Glomerular endothelial cell (primary cell): ENCODE measurements around the gene PTPRF. TPM values are rescaled to one million over a fixed set of nuclear protein-coding genes. Genes with fewer than 3 reads are reported as not detected.
"Not testable (repeated sequence)": the region's sequence is repeated elsewhere in the genome, so short reads cannot be mapped to it uniquely, and the experiment has no call there.

Experiments used
- DNase-seq: peaks from one replicate; pipeline ENCODE4 v3.0.0-alpha.2; 2011; ENCODE audit warnings: low read depth, low spot score; ENCODE audit errors: extremely low read depth
- total RNA-seq: library from RNA; depleted of rRNA; stranded (reverse); fragments of >200 nt; gene quantifications from 2 replicates; pipeline ENCODE4 v1.2.3, GENCODE V29; 2015

The PTPRF gene
- total RNA-seq: 262 and 345 TPM in 2 replicates

DNA sequence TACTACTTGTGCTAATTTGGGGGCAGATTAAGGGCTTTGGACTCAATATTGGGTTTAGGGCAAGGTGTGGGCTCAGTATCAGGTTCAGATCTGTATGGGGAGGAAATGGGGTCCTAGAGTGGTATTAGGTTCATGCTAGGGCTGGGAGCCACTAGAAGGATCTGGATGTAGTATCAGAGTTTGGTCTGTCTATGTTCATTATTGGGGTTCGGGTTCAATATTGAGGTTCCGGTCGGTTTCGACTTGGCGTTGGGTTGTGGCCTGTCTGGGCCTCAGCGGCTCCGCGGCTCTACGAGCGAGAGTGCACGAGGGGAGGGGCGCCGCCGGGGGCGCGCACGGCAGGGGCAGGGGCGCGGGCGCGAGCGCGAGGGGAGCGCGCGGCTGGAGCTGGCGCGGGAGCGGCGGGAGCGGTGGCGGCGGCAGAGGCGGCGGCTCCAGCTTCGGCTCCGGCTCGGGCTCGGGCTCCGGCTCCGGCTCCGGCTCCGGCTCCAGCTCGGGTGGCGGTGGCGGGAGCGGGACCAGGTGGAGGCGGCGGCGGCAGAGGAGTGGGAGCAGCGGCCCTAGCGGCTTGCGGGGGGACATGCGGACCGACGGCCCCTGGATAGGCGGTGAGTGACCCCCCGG is at the start of gene PTPRF:
PTPRF (plus strand) TSS at position 401 of the 624 bp plus-strand sequence. CDS start 14,193 bp downstream, outside the sequence.
- DNase-seq: no peak

DNA sequence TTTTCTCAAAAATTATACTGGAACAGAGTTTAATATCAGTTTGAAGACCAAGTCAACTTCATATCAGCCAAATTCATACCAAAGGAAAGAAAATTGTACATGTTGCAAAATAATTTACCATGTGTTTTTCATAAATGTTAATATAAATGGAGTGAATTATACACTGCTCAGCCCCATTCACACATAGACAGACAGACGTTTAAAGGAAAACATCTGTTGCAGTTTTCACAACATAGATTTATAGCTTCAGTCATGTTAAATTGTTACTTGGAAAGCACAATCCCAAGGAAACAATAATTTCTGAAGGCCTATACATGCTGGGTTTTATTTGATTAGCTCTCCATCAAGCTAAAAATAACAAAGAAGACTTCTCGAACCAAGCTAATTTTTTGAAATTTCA is 49.2 kb upstream of the PTPRF start:
- no peak for DNase-seq

DNA sequence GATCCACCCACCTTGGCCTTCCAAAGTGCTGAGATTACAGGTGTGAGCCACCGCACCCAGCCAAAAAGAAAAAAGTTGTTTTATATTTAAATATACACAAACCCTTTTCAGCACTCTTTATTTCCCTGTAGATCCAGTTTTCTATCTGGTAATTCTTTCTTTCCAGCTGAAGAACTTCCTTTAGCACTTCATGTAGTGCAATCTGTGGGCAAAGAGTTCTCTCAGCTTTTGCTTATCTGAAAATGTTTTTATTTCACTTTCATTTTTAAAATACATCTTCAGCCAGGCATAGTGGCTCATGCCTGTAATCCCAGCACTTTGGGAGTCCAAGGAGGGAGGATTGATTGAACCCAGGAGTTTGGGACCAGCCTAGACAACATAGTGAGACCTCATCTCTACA is 48.5 kb upstream of the PTPRF start:
- DNase-seq: no peak

DNA sequence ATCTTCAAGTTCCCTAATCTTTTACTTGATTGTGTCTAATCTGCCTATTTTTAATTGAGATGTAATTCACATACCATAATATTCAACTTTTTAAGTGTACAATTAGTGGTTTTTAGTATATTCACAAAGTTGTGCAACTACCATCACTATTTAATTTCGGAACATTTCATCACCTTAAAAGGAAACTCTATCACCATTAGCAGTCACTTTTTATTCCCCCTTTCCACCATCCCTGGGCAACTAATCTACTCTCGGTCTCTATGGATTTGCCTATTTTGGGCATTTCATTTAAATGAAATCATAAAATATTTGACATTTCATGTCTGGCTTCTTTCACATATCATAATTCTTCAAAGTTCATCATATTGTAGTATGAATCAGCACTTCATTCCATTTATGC is 46.3 kb upstream of the PTPRF start:
- no peak for DNase-seq

DNA sequence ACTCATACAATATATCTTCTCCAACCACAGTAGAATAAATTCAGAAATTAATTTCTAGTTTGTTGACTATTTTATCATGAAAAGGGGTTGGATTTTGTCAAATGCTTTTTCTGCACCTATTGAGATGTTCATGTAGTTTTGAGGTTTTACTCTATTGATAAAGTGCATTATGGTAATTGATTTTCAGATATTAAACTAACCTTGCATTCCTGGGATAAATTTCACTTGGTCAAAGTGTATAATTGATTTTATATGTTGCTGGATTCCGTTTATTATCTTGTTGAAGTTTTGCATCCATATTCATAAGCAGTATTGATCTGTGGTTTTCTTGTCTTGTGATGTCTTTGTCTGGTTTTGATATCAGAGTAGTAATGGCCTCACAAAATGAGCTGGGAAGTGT is 42.5 kb upstream of the PTPRF start:
- no peak for DNase-seq

DNA sequence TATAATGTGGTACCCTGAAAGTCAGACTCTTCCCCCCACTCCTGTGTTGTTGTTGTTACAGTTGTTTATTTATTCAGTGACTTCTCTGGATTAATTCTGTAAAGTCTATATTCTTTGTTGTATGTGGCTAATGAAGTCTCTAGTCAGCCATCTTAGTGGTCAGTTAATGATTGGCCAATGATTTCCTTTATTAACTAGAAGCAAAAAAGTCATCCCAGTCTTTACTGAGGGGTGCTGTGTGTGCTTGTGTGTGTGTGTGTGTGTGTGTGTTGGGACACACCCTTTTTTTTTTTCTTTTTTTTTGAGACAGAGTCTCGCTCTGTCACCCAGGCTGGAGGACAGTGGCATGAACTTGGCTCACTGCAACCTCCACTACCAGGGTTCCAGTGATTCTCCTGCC is 39.6 kb upstream of the PTPRF start:
- DNase-seq: no peak

DNA sequence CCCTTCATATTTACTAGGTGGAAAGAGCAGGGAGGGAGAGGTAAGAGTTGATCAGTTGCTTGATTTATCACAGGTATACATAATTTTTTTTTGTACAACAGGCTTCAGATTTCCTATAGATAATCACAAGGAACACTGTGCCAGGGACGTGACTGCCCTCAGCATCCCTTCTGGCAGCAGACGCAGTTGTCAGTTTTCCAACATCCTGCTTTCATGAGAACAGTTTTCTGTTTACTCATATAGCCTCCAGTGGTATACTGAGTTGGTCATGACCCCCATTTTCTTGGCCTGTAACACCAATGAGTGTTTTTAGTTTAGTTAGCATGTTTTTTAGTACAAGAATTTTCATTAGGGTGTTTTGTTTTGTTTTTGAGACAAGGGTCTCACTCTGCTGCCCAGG is 37.9 kb upstream of the PTPRF start:
- no peak for DNase-seq

DNA sequence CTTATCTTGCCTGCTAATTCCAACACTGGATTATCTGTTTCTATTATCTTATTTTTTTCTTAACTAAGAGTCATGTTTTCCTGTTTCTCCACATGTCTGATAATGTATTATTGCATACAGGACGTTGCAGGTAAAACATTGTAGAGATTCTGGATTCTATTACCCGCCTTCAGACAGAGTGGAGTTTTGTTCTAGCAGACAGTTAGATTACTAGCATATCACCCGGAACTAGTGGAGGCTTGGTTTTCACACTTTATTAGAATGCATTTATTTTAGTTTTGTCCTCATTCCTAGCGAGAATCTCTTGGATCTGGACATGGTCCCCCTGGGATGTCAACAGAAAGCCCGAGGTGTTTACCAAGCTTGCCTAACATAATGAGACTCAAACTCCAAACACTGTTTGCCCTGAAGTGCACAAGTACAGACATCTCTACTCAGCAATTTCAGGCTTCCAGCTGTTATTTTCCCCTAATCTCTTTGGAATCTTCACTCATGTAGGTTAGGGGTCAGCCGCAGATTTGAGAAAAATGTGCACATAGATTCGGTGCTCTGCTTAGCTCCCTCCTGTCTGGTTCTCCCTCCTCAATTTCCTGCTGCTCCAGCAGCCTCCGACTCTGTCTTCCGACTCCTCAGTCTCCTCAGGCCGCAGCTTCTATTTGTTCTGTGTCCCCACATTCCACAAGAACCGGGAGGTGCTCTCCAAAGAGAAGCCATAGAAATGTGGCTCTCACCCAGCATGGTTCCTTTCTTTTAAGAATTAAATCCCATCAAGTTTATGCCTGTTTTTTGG is 36.8 kb upstream of the PTPRF start:
- DNase-seq: no peak

DNA sequence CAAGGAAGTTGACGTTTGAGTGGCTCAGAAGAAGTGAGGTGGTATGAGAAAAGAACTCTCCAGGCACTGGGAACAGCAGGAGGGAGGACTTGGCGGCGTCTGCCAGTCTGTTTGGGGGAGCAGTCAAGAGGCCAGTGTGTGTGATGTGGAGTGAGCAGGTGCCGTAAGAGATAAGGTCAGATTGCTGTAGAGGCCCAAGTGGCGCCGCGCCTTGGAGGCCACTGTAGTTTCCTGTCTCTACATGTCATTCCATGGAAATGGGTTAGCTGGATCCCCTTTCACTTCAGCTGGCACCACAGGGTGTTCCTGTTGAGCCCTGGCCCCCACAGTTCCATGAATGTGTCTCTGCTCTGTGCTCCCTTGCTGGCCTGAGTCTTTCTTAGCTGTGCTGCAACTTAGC is 35.5 kb upstream of the PTPRF start:
- no peak for DNase-seq

DNA sequence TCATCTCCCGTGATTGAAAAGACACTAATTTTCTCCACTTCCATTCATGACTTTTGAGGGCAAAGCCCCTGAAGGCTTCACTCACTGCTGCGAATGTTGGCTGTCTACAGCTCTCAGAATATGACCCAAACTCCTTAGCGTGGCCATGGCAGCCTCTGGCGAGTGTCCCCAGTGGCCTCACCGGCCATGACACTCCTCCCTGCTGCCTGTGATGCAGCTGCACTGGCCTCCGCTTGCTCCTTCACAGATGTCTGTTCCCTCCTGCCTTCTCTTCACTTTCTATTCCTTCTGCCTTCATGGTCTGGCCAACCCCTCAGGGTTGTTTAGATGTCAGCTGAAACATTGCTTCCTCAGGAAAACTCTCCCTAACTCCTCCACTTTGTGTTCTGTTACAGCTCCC is 30.8 kb upstream of the PTPRF start:
- DNase-seq: no peak

DNA sequence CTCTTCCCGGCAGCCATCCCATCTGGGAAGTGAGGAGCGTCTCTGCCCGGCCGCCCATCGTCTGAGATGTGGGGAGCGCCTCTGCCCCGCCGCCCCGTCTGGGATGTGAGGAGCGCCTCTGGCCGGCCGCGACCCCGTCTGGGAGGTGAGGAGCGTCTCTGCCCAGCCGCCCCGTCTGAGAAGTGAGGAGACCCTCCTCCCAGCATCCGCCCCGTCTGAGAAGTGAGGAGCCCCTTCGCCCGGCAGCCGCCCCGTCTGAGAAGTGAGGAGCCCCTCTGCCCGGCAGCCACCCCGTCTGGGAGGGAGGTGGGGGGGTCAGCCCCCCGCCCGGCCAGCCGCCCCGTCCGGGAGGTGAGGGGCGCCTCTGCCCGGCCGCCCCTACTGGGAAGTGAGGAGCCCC is 28.9 kb upstream of the PTPRF start:
- not testable (repeated sequence) for DNase-seq

DNA sequence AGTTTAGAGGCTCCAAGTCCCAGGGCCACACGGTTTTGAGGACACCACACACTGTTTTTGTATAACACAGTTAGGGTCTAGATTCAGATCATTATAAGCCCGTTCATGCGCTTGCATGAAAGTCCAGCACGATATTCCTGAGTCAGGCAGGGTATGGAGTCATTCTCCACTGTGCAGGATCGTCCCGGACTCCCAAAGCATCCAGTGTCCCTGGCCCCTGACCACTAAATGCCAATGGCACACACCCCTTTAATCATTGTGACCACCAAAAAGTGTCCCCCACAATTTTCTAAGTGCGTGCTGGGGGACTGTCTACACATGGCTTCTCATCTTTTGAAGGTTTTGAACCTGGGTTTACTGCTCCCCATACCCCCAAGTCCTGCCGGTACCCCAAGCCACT is 27.1 kb upstream of the PTPRF start:
- no peak for DNase-seq

DNA sequence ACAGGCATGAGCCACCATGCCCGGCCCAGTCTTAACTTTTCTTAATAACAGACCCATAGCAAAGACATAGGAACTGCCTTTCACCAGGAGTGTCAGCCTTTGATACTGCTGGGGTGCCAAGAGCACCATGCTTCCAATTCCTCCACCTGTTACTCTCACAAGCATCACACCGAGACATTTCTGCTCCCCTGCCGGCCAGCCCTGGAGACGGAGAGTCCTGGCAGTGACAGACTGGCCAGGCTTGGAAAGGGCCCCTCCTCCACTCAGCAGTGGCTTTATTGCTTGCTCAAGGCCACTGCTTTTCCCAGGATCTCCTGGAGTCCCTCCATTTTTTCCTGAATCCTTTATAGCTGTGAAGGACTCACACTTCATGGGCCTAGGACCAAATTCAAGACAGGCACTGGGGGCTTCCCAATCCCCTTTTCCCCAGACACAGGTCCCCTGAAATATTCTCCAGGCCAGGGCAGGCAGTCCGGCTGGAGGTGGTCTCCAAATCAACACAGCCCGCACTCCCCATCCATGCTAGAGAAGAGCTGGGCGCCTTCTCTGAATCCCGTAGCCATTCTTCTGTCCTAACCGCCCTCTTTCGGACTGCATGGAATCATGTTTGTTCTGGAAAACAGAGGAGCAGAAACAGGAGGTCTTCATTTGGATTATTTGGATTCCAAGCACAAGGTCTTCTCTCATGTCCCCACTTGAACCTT is 25.5 kb upstream of the PTPRF start:
- DNase-seq: no peak

DNA sequence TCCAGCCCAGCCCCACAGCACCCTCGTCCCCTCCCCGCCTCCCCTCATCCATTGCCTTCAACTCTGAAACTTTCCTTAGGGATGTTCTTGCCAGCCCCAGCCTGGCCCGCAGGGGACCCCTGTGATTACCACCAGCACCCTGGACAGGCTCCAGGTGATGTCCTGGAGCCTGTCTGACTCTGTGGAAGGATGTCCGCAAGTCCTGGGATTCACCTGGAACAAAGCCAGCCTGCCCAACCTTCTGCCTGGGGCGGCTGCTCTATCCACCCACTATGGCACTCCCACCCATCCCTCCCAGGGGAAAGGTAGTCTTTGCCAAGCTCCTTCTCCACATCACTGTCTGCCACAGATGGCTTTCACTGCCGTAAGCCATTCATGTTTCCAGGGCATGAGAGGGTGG is 24.4 kb upstream of the PTPRF start:
- DNase-seq: no peak

DNA sequence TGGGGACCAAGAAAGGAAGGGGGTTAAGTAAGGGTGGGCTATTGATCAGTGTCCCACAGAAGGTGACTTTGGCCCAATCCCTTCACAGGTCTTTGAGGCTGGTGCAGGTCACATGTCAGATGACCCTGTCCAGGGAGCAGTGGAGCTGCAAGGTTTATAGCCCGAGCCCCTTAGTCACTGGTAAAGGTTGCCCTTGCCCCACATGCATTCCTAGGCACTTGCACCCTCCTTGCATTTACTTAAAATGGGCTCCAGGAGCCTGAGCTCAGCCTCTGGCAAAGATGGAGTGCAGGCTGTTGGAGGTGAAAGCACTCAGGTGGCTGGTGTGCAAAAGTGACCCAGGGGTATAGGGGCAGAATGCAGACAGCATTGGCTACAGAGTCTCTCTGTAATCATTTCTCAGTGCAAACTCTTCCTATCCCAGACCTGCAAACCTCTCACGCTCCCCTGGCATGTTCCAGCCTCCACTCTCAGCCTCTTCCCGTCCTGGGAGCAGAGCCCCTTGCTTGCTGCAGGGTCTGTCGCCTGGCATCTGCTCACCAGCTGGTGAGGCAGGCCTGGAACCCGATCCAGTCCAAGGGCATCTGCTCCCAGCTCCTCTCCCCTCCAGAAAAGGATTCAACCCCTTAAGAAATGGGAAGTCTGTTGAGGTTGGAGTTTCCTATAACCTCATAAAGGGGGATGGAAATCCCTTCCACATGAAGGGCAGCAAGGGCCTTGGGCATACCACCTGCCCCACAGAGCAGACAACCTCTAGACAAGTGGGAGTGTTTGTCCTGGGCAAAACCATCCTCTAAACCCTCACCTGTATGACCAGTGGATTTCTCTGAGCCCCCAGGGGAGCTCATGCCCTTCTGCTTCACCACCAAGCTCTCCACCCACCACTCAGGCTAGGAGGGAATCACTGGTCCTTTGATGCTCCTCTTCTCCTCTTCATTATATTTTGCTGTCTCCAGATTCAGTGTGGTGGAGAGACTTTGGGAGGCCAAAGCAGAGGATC is 23.1 kb upstream of the PTPRF start:
- no peak for DNase-seq

DNA sequence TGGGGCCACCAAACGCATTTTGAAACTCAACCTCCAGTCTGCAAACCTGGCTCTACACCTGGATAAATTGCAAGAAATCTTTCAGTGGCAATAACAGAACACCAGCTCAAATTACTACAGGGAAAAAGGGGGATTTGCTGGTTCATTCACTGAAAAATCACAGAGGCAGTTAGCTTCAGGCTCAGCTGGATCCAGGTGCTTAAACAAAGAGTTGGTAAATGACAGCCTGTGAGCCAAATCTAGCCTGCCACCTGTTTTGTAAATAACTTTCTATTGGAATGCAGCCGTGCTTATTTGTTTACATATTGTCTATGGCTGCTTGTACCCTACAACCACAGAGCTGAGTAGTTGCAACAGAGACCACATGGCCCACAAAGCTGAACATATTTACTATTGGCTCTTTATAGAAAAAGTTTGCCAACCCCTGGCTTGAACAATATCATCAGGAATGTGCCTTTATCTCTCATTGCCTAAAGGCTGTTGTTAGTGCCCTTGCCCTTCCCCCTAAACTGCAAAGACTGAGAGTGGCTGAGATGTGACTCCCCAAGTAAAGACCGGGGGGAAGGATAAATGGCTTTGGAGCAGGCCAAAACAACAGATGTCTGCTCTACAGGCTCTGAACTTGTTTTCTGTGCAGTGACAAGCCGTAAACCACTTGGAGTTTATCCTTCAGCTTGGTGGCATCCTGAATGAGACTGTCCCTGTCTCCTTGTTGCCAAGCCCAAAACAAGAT is 21.5 kb upstream of the PTPRF start:
- no peak for DNase-seq

DNA sequence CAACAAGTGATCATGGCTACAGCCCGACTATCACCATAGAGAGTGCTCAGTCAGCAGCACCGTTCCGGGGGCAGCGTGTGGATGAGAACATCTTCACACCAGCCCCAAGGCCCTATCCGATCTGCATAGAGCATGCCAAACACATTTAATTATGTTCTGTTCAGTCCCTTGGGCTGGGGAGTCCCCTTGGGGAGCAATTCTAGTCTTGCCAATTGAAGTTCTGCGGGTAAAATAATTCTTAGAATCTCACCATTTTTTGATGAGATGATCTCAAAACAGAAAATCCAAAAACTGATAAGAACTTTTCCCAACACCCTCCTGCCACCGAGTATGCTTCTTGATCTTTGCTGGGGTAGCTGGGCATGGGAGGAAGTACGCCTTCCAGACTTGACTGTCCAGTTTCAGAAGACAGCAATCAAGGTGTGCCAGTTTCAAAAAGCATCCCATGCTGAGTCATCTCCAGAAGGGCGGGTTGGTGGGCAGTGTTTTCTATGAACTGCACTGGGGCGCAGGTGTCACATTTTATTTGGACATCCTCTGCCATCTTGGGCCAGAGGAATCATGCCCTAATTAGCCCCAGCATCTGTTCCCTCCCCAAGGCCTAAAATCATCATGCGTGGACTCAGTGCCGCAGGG is 20.8 kb upstream of the PTPRF start:
- DNase-seq: no peak

DNA sequence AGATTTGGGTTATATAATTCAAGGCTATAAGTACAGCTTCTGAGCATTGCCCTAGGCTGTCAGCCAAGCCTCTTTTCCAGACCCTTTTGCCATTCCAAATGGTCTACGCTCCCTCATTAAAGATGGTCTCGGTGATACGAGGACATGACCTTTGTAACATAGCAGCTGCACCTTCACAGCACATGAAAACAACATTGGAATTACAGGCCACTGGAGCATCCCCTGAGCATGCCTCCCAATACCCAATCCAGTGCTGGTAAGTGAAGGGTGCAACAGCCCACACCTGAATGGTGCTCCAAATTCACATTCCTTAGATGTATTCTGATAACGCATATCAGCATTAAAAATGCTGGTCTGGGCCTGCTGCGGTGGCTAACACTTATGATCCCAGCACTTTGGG is 20.1 kb upstream of the PTPRF start:
- DNase-seq: no peak

DNA sequence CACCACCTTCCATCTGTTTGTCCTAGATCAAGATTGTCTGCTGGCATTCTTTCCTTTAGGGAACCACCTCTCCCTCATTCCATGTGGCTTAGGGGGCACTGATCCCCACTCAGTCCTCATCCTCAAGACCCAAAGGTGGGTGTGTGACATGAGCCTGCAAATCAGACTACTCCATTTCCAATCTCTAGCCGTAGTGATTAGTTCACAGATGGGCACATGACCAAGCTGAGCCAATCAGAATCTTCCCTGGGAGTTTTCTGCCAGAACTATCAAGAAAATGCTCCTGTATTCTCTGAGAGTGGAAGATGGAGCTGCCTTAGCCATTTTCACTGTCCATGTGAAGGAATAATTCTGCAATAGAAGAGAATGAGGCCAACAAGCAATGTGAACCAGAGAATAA is 19.3 kb upstream of the PTPRF start:
- no peak for DNase-seq

DNA sequence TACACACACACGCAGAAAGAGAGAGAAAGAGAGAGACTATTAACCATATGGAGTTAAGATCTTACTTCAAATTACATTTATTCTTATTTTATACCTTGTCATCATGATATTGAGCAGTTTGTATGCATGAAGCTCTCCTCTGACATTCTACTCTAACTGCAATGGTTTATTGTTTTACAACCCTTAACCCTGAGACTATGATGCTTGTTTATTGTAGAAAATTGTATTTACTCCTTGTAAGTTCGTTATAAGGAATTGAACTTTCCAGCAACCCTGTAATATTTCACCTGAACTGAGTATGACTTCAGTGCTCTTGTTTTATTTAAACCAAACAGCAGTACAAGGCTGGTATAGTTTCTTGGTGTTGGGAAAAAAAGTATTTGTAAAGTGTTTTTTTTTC is 18.6 kb upstream of the PTPRF start:
- no peak for DNase-seq
